HEK293 (cell line): ENCODE data around the gene FANCC.

Experiments used
- CTCF ChIA-PET: fragments of 350-600 bp; formaldehyde crosslinking; extraction: SDS; loops from one replicate; lab custom pipeline; 2021; ENCODE audit warnings: antibody characterized with exemption; lab: Yijun Ruan, JAX
- POLR2A ChIA-PET: fragments of 300-600 bp; formaldehyde crosslinking; extraction: SDS; loops from one replicate; lab custom pipeline; 2020; ENCODE audit warnings: antibody characterized with exemption, inconsistent platforms; lab: Yijun Ruan, JAX
- H3K27ac ChIP-seq: fragments of 200-500 bp; sonication (Bioruptor generic); 2 replicates; pipeline ENCODE4 v1.5.1; 2014; ENCODE audit warnings: low read depth, low read length, control low read depth, inconsistent platforms; ENCODE audit errors: extremely low read depth
- H3K36me3 ChIP-seq, 2 experiments: fragments of 200-500 bp in 1 of 2; sonication (Bioruptor generic) in 1 of 2; 1 replicate in 1 of 2; 2 replicates in 1 of 2; pipeline ENCODE4 v1.5.1; 2014 to 2017; ENCODE audit warnings: inconsistent platforms in 2 of 2, low read length in 2 of 2; ENCODE audit not compliant: control insufficient read depth in 2 of 2, insufficient read depth in 1 of 2
- H3K4me1 ChIP-seq: fragments of 200-500 bp; sonication (Bioruptor generic); 2 replicates; pipeline ENCODE4 v1.5.1; 2014; ENCODE audit warnings: mild to moderate bottlenecking, low read length, inconsistent platforms; ENCODE audit not compliant: control insufficient read depth, insufficient read depth
- H3K4me3 ChIP-seq: 2 replicates; pipeline ENCODE4 v1.5.1; 2011; ENCODE audit warnings: low read depth, mild to moderate bottlenecking, control low read depth, low read length, moderate library complexity
- H3K9me3 ChIP-seq: fragments of 200-500 bp; sonication (Bioruptor generic); 2 replicates; pipeline ENCODE4 v1.5.1; 2014; ENCODE audit warnings: low read depth, low read length, inconsistent platforms; ENCODE audit not compliant: control insufficient read depth, insufficient read depth
- GLI2 ChIP-seq: fragments of 450-650 bp; formaldehyde crosslinking; IDR thresholded peaks from 2 replicates; pipeline ENCODE4; 2017; ENCODE audit warnings: missing biosample characterization, missing genetic modification characterization, low read depth, borderline replicate concordance
- KLF16 ChIP-seq: fragments of 450-650 bp; formaldehyde crosslinking; IDR thresholded peaks from 2 replicates; pipeline ENCODE4 v1.5.1; 2017; ENCODE audit warnings: missing biosample characterization, missing genetic modification characterization
- OSR2 ChIP-seq: fragments of 450-650 bp; formaldehyde crosslinking; IDR thresholded peaks from 2 replicates; pipeline ENCODE4 v1.5.1; 2016; ENCODE audit warnings: missing biosample characterization, missing genetic modification characterization
- PRDM1 ChIP-seq: fragments of 450-650 bp; formaldehyde crosslinking; IDR thresholded peaks from 2 replicates; pipeline ENCODE4; 2016; ENCODE audit warnings: missing biosample characterization, missing genetic modification characterization
- RBAK ChIP-seq: fragments of 450-650 bp; formaldehyde crosslinking; IDR thresholded peaks from 2 replicates; pipeline ENCODE4 v1.5.1; 2016; ENCODE audit warnings: missing biosample characterization, missing genetic modification characterization
- ZBTB1 ChIP-seq: fragments of 450-650 bp; formaldehyde crosslinking; IDR thresholded peaks from 2 replicates; pipeline ENCODE4 v1.5.1; 2016; ENCODE audit warnings: missing biosample characterization, missing genetic modification characterization
- ZBTB11 ChIP-seq: fragments of 450-650 bp; formaldehyde crosslinking; conservative IDR thresholded peaks from 2 replicates; pipeline ENCODE4 v1.5.1; 2016; ENCODE audit warnings: low read depth, missing biosample characterization, missing genetic modification characterization
- ZBTB26 ChIP-seq: fragments of 450-650 bp; formaldehyde crosslinking; optimal IDR thresholded peaks from 2 replicates; pipeline ENCODE3; 2016; ENCODE audit warnings: missing biosample characterization, mild to moderate bottlenecking, missing genetic modification characterization
- ZNF266 ChIP-seq: fragments of 450-650 bp; formaldehyde crosslinking; IDR thresholded peaks from 2 replicates; pipeline ENCODE4 v1.5.1; 2016; ENCODE audit warnings: missing biosample characterization, missing genetic modification characterization, low read depth
- ZNF302 ChIP-seq: fragments of 450-650 bp; formaldehyde crosslinking; IDR thresholded peaks from 2 replicates; pipeline ENCODE4 v1.5.1; 2016; ENCODE audit warnings: missing biosample characterization, missing genetic modification characterization, low read depth
- ZNF549 ChIP-seq: fragments of 450-650 bp; IDR thresholded peaks from 2 replicates; pipeline ENCODE4 v1.5.1; 2018; ENCODE audit warnings: missing biosample characterization, missing genetic modification characterization, mild to moderate bottlenecking, inconsistent platforms, moderate library complexity
- ZNF555 ChIP-seq: fragments of 450-650 bp; formaldehyde crosslinking; conservative IDR thresholded peaks from 2 replicates; pipeline ENCODE4 v1.5.1; 2017; ENCODE audit warnings: missing biosample characterization, mild to moderate bottlenecking, missing genetic modification characterization, inconsistent platforms
- ZNF600 ChIP-seq: fragments of 450-650 bp; formaldehyde crosslinking; IDR thresholded peaks from 2 replicates; pipeline ENCODE4 v1.5.1; 2016; ENCODE audit warnings: missing biosample characterization, missing genetic modification characterization
- ZNF610 ChIP-seq: fragments of 450-650 bp; formaldehyde crosslinking; IDR thresholded peaks from 2 replicates; pipeline ENCODE4 v1.5.1; 2016; ENCODE audit warnings: missing biosample characterization, missing genetic modification characterization, borderline replicate concordance
- ZNF624 ChIP-seq: fragments of 450-650 bp; formaldehyde crosslinking; IDR thresholded peaks from 2 replicates; pipeline ENCODE4 v1.5.1; 2017; ENCODE audit warnings: missing biosample characterization, missing genetic modification characterization
- ZNF670 ChIP-seq: fragments of 450-650 bp; formaldehyde crosslinking; IDR thresholded peaks from 2 replicates; pipeline ENCODE4 v1.5.1; 2016; ENCODE audit warnings: missing biosample characterization, missing genetic modification characterization, low read depth
- ZNF677 ChIP-seq: fragments of 450-650 bp; IDR thresholded peaks from 2 replicates; pipeline ENCODE4 v1.5.0; 2018; ENCODE audit warnings: missing biosample characterization, mild to moderate bottlenecking, missing genetic modification characterization, moderate library complexity
- TF ChIP-seq, protein P1 (sequence below): fragments of 450-650 bp; formaldehyde crosslinking; IDR thresholded peaks from 2 replicates; pipeline ENCODE4 v1.5.1; 2017; ENCODE audit warnings: missing biosample characterization, missing genetic modification characterization

The FANCC gene

DNA sequence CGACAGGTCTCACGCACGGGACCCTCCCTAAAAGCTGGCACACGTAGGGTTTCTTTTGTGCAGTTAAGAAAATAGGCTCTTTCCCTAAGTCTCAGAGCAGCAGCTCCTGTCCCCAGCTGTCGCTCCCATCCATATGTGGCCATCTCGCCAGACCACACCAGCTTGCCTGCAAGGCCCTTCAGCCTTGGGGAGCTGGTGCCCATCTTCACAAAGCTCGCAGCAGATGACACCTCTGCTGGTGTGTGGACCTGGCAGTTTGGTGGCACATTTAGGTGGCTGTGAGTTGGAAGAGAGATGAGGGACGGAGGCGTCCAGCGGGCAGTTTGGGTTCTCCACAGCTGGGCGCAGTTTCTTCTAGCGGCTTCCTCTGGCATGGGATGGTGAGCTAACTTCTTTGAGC, 239.0 kb downstream of the FANCC start:
- H3K27ac ChIP-seq = no peak overlapping the region
- TF ChIP-seq ZNF266 (tag by site-specific recombination) = no peak
- no peak for TF ChIP-seq ZNF555 (tag by site-specific recombination)
- no peak for TF ChIP-seq ZNF302 (tag by site-specific recombination)
- no peak for TF ChIP-seq OSR2 (tag by site-specific recombination)
- no peak for TF ChIP-seq ZBTB1 (tag by site-specific recombination)
- TF ChIP-seq ZNF677 (tag by site-specific recombination) = no peak
- TF ChIP-seq ZBTB11 = no peak
- TF ChIP-seq ZNF549 (tag by site-specific recombination) = no peak
- TF ChIP-seq ZNF610 (tag by site-specific recombination) = no peak
- no peak for TF ChIP-seq KLF16 (tag by site-specific recombination)
- TF ChIP-seq, all 188 proteins: peak for 0
- H3K9me3 ChIP-seq = no peaks in the 10 kb centered on the region
- H3K4me3 ChIP-seq = no peak overlapping the region
- ChIA-PET POLR2A (no interaction called here), CTCF (interaction anchor here (1.8 kb wide), 1 partner anchor 50 kb away, joined by 4 read pairs; no protein-coding TSS in a partner anchor)
- 0 out of 2 replicates have a peak, but pooled peaks cover 5% of the 10 kb centered on the region for H3K4me1 ChIP-seq
- peaks cover 4 to 38% of the 10 kb centered on the region in 2 experiments; a peak in 2 of 3 replicates for H3K36me3 ChIP-seq

- Histone ChIP-seq H3K4me3 (no peak overlapping the region), H3K27ac (no peak overlapping the region), H3K4me1 (0 out of 2 replicates have a peak, but pooled peaks cover 5% of the 10 kb centered on the region), H3K9me3 (no peaks in the 10 kb centered on the region), H3K36me3 (peaks cover 0 to 32% of the 10 kb centered on the region in 2 experiments; a peak in 2 of 3 replicates)
- CTCF ChIA-PET = interaction anchor here (0.6 to 1.8 kb wide), 3 partner anchors 16 to 50 kb away, joined by 3 to 4 read pairs (median 4); no protein-coding TSS in a partner anchor
- POLR2A ChIA-PET = no interaction called here
- TF ChIP-seq RBAK (tag by site-specific recombination) (no peak), ZNF670 (tag by site-specific recombination) (no peak), GLI2 (tag by site-specific recombination) (no peak), ZNF624 (no peak), PRDM1 (tag by site-specific recombination) (no peak), ZNF600 (tag by site-specific recombination) (no peak), ZBTB26 (tag by site-specific recombination) (no peak)
- TF ChIP-seq, protein P1, sequence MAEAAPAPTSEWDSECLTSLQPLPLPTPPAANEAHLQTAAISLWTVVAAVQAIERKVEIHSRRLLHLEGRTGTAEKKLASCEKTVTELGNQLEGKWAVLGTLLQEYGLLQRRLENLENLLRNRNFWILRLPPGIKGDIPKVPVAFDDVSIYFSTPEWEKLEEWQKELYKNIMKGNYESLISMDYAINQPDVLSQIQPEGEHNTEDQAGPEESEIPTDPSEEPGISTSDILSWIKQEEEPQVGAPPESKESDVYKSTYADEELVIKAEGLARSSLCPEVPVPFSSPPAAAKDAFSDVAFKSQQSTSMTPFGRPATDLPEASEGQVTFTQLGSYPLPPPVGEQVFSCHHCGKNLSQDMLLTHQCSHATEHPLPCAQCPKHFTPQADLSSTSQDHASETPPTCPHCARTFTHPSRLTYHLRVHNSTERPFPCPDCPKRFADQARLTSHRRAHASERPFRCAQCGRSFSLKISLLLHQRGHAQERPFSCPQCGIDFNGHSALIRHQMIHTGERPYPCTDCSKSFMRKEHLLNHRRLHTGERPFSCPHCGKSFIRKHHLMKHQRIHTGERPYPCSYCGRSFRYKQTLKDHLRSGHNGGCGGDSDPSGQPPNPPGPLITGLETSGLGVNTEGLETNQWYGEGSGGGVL (tag by site-specific recombination) = no peak
Observed at GRCh38 chr9:95077766-95078370, 239.6 kb downstream of the FANCC start.
